GDM1 (cell line): ENCODE measurements around the gene TMX1.

ENCODE experiments used
- DNase-seq: peaks from one replicate; lab custom pipeline; 2025; lab: John Stamatoyannopoulos, UW

TMX1 gene

DNA sequence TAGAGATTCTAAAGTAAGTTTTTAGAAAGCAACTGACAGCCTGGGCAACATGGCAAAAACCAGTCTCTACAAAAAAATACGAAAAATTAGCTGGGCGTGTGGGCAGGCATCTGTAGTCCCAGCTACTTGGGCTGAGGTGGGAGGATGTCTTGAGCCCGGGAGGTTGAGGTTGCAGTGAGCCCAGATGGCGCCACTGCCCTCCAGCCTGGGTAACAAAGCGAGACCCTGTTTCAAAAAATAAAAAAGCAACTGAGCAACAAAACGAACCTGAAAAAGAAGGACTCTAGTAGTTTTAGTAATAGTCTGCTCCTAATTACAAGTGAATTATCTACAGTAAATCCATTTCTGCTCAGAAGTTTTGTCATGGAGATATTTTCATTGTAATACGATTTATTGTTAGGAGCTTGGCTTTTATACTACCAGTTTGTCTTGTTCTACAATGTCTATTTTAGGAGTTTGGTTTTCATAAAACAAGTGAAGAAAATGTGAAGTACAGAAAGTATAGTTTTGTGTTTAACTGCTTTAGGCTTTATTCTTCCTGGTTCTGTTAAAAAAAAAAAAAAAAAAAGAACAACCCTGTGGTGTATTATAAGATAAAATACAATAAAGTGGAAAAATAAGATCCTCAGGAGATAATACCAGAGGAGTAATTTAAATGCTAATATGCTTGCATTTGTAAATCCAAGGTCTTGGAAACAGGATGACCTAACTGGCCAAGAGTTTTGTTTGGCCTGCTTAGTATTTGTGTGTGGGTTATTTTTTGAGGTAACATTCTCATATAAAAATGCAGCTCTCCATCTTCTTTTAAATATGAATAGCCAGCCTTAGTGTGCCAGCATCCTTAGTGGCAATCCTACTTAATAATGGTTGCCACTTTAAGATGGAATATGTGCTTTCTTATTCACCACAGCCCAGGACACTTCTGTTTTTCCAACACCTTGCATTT lies 2.8 kb downstream of the TMX1 start:
- no peak for DNase-seq

- no peak for DNase-seq
Measured at GRCh38 chr14:51244591-51244990, 4.5 kb downstream of the TMX1 start.

- no peak for DNase-seq
Measured at GRCh38 chr14:51246032-51246431, 6.0 kb downstream of the TMX1 start.

DNA sequence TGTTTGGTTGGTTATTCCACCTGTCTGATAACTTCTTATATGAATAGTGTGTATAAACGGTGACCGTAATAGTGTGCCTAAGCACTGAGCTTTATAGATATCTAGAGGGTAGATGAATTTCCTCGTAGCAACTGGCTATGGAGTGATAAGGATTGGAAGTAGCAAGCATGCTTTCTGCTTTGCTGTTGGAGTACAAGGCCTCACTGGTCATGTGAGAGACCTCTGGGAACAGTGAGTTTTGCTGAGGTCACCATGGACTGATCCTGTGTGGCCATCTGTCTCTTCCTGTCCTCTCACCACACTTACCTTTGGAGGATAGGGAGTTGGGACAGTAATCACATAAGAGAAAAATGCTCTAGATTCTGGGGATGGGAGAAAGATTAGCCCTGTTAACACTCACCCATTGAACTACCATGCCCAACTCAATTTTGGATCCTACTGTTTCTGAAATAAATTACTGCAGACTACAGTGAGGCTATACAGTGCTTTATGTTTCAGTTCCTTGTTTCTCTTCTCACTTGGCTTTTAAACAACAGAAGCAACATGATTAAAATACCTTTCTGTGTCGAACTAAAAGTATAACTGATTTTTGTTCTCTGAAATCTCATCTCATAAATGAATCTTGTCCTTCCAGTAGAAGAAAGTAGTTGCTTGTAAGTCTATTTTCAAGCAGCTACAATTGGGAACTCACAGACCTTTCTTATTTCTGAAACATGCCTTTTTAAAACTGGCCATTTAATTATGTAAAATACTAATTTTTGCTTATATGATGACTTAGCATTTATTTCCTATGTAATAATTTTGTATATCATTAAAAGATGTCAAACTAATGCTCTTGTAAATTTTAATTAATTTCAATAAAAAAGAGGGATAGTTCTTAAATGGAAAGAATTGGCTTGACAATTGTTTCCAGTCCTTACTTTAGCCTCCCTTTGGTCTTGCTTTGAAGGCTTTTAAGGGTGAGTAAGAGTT lies 8.3 kb downstream of the TMX1 start:
- DNase-seq: no peak

DNA sequence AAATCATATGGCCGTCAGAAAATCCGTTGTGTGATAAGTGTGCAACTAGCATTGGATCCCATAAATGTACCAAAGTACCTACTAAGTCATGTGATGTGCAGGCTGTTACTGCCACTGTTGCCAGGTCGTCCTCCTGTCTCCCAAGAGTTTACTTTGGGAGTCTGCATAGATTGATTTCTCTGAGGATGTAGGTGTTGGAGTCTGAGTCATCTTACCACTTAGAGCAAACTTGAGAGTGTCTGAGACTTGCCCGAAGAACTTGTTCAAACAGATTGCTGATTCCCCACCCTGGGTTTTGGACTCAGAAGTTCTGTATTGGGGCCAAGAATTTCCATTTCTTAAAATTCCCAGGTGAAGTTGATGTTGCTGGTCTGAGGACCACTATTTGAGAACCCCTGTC lies 11.4 kb downstream of the TMX1 start:
- no peak for DNase-seq

- DNase-seq: no peak
Measured at GRCh38 chr14:51253880-51254279, 13.8 kb downstream of the TMX1 start.

DNA sequence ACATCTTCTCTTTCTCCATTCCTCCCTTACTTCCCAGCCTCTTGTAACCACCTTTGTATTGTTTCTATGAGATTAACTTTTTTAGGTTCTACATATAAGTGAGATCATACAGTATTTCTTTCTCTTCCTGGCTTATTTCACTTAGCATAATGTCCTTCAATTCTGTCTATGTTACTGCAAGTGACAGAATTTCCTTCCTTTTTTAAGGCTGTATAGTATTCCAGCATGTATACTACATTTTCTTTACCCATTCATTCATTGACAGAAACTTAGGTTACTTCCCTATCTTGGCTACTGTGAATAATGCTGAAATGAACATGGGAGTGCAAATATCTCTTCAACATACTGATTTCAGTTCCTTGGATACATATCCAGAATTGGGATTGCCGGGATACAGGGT lies 18.2 kb downstream of the TMX1 start:
- no peak for DNase-seq

DNA sequence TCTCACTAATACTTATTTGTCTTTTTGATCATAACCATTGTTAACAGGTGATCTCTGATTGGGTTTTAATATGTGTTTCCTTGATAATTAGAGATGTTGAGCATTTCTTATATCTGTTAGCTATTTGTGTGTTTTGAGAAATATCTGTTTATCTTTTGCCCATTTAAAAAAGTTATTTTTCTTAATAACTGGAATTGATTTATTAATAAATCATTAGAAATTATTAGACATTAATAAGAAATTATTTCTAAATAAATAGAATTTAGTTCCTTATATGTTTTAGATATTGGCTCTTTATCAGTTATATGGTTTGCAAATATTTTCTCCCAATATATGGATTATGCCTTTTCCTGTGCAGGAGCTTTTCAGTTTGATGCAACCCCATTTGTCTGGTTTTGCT lies 18.7 kb downstream of the TMX1 start:
- DNase-seq: no peak

DNA sequence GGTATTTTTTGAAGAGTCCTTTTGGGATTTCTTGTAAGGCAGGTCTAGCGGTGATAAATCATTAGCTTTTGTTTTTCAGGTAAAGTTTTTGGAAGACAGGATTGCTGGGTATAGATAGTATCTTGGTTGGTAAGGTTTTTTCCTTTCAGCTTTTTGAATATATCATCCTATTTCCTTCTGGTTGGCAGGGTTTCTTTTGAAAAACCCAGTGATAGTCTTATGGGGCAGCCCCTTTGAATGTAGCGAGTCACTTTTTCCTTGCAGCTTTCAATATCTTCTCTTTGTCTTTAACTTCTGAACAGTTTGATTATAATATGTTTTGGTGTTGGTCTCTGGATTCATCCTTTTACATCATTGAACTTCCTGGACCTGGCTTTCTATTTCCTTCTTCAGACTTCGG lies 20.2 kb downstream of the TMX1 start:
- DNase-seq: no peak

DNA sequence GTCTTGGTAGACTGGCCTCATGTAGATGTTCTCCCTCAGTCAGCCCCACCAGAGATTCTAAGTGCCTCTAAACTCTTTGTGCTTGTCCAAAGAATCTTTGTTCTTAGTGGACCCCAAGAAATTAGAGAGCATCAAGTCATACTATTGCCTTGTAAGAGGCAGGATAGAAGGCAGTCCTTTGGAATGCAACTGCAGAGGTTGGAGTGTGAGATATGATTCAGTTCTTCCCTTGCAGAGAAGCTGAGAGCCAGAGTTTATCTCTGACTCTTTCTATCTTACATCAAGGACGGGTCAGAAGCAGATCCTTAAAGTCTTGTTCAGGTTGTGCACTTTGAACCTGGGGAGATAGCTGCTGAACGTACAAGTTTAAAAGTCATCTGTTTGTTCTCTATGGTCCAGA lies 21.1 kb downstream of the TMX1 start:
- DNase-seq: no peak

DNA sequence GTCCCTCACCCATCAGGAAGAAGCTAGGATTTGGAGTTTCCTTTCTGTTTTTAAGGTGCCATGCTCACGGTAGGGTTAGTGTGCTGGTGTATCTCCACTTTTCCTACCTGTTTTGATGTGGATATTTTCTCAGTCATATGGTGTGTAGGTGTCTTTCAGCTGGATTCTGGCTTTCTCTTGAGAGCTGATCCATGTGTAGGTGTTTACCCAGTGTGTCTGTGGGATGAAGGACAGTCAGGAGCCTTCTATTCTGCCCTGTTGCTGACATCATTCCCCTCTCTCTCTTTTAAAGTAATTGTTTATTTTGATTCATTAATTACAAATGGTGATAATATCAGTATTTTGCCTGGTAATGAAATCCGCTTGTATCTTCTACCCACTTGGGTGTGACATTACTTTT lies 22.8 kb downstream of the TMX1 start:
- no peak for DNase-seq

- DNase-seq: no peak
Measured at GRCh38 chr14:51269634-51270033, 29.6 kb downstream of the TMX1 start.

- no peak for DNase-seq
Measured at GRCh38 chr14:51276605-51277004, 36.6 kb downstream of the TMX1 start.

DNA sequence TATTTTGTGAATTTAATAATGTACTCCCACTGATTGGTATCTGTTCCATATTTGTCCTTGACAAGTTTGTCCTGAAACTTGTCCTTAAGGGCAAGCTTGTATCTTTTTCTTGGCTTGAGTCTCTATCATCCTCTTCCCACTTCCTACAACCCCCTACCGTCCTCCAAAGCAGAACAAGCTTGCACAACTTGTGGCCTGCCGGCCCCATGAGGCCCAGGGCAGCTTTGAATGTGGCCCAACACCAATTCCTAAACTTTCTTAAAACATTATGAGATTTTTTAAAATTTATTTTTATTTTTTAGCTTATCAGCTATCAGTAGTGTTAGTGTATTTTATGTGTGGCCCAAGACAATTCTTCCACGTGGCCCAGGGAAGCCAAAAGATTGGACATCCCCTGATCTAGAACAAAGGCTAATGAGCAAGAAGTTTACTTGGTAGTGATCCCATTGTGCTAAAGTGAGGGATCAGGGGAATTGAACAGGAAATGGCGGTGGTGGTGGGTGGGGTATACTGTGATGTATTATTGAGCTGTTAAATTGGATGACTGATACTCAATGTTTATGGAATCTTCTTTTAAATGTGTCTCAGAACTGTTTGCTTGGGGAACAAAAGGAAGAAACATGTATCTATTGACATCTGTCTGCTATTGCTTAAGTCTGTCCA lies 37.8 kb downstream of the TMX1 start:
- no peak for DNase-seq

- no peak for DNase-seq
Measured at GRCh38 chr14:51282517-51282916, 42.5 kb downstream of the TMX1 start.

DNA sequence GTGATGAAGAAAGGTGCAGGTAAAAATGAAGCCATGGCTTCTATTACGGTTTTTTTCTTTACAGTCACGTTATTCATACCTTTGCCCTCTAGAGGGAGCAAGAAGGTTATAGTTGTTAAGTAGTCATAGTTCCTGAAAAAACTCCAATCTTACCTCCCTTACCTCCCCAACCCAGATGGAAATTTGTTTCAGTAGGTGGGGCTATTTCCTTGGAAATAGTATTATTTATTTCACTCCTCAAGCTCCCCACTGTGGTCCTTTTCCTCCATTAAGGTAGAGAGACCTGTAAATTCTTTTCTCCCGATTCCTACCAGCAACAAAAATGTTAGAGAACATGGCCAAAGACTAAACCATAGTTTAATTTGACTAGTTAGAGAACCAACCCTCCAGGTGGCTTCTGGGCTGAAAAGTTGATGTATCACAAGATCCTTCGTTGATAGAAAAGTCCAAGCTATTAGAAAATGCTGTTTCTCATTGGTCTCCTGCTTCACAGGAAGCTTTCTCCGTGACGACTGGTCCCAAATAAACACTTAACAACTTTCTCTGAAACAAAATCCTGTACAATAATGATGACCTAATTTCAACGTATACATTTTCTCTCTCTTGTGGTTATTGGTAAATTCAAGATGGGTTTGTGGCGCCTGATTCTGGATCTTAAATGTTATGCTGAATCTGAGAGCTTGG lies 43.5 kb downstream of the TMX1 start:
- DNase-seq: no peak

- no peak for DNase-seq
Measured at GRCh38 chr14:51284241-51284640, 44.2 kb downstream of the TMX1 start.

DNA sequence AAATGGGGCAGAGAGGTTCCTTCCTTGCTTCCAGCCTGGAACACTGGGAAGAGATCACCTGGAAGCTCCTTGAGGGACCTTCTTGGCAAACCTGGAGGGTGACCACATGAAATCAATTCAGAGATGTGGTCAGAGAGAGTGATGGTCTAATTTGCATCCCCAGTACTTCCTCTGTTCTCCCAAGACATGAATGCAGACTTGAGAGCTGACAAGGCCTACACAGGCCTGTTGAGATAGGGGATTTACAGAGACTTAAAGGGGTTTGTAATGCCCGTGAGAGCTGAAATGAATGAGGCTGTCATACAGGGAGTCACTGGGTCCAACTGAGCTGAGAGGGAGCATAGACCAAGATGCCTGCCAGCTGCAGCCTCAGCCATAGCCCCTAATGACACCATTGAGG lies 45.1 kb downstream of the TMX1 start:
- DNase-seq: no peak

DNA sequence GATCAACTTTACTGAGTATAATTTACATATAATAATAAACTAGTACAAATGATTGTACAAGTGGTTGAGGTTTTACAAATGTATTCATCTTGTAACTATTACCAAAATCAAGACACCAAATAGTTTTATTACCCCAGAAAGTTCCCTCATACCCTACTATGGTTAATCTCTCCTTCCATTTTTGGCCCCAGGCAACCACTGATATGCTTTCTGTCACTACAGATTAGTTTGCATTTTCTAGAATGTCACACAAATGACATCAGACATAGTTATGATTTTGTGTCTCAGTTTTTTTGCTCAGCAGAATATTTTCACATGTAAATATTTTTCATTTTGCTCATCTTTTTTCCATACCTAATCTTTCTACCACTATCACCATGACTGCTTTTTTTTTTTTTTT lies 49.1 kb downstream of the TMX1 start:
- no peak for DNase-seq

GRCh38 chr14:51290132-51290531 lies 50.1 kb downstream of the TMX1 start:
- DNase-seq: no peak

- no peak for DNase-seq
Measured at GRCh38 chr14:51291016-51291415, 51.0 kb downstream of the TMX1 start.
